ENCODE measurements around the gene ZNF438.
"Not testable (repeated sequence)": the region's sequence is repeated elsewhere in the genome, so short reads cannot be mapped to it uniquely, and the experiment has no call there.

Gene ZNF438

DNA sequence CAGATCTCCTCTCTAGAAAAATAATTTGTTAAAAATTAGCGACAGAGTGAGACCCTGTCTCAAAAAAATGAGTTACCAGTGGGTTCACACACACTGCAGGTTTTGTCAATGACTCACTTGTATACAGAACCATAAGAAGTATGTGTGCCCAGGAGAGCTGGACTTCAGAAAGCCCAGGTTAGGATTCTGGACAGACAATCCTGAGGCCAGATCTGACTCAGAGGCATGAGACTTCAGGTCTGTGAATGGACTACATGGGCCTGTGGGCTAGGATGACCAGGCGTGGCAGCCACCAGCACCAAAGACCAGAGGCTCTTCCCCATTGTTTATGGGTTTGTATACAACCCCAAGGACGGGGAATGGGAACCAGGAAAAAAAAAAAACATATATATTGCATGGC, 9.3 kb upstream of the ZNF438 start:
- ATAC-seq (no peak), DNase-seq (no peak)

- not testable (repeated sequence) for DNase-seq, ATAC-seq
Observed at GRCh38 chr10:31039006-31039405, 7.3 kb upstream of the ZNF438 start.

- DNase-seq (no peak), ATAC-seq (no peak)
Observed at GRCh38 chr10:31037749-31038148, 6.1 kb upstream of the ZNF438 start.

- DNase-seq (no peak), ATAC-seq (no peak)
Observed at GRCh38 chr10:31036209-31036608, 4.5 kb upstream of the ZNF438 start.

GRCh38 chr10:31035266-31035798, 3.7 kb upstream of the ZNF438 start:
- DNase-seq = no peak
- no peak for ATAC-seq

DNA sequence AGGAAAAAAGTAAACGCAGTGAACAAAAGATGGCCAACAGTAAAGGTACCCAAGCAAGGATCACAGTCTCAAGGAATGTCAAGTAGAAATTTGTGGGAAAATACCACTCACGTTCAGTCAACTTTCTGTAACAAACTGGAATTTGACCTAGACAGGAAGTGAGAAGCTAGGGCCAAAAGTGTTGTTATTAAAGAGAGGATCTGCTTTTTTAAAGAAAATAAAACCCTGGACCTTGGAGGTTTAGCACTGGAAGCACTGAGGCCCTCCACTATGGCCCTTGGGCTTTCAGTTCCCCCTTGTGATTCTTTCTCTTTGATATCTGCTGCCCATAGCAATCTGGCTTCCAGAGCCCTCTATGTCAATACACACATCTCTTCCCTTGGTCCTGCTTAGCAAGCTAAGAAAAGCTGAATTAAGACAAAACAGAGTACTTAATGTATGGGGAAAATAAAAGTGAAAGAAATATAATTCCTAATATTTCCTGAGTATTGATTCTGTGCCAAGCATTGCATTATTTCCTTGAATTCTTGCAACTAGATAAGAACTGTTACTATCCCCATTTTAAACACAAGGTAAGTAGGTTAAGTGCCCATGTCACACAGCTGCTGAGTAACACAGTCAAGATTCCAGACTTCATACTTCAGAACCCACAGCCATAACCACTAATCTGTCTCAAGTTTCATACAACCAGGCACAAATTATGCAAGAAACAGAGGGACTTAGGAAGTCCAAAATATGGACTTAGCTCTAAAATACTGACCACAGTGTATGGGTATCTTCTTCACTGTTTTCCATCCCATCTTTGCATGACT, 2.6 kb upstream of the ZNF438 start:
- DNase-seq (no peak), ATAC-seq (no peak)

DNA sequence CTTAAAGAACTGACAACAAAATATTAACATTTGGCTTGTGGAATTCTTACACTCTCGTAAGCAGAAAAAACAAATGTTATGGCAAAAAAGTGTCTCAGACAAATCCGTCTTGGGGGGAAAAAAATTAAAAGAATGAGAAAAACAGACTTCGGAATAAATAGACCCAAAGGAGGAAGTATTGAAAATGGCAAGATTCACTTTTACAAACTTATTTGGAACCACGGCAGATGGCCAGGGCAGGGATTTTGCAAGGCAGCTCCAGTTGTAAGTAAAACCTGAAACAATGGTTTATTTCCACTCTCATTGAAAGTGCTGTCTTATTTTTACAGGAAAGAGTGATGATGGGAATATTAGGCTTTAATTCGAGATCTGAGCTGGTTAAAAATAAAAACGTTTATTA, 1.5 kb upstream of the ZNF438 start:
- DNase-seq = no peak

GRCh38 chr10:31032258-31033132, 830 bp upstream of the ZNF438 start:
- DNase-seq (peak; percentile 96), ATAC-seq (peak; percentile 89)

More for the DNA sequence above, 1.5 kb upstream of the ZNF438 start:
- no peak for ATAC-seq

- DNase-seq (no peak), ATAC-seq (no peak)
Observed at GRCh38 chr10:31031205-31031557, 484 bp downstream of the ZNF438 start.

- DNase-seq = no peak
- ATAC-seq = no peak
Observed at GRCh38 chr10:31030800-31031199, 865 bp downstream of the ZNF438 start.

GRCh38 chr10:31030260-31030659, 1.4 kb downstream of the ZNF438 start:
- no peak for ATAC-seq
- DNase-seq = no peak

GRCh38 chr10:31028081-31028480, 3.6 kb downstream of the ZNF438 start:
- no peak for ATAC-seq
- DNase-seq = no peak

- not testable (repeated sequence) for ATAC-seq, DNase-seq
Observed at GRCh38 chr10:31026279-31026678, 5.4 kb downstream of the ZNF438 start.

DNA sequence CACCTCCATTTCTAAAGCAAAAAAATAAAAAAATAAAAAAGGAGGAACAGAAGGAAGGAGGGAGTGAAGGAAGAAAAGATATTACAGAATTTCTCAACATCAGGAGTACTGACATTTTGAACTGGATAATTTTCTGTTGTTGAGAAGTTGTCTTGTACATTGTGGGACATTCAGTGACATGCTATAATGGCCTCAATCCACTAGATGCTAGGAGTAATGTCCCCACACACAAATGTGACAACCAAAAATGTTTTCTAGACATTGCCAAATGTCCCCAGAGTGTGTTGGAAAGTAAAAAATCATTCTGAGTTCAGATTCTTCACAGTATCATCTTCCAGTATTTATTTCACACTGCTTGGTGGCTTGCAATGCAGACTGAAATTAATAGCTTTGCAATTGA, 6.5 kb downstream of the ZNF438 start:
- DNase-seq (no peak), ATAC-seq (no peak)

DNA sequence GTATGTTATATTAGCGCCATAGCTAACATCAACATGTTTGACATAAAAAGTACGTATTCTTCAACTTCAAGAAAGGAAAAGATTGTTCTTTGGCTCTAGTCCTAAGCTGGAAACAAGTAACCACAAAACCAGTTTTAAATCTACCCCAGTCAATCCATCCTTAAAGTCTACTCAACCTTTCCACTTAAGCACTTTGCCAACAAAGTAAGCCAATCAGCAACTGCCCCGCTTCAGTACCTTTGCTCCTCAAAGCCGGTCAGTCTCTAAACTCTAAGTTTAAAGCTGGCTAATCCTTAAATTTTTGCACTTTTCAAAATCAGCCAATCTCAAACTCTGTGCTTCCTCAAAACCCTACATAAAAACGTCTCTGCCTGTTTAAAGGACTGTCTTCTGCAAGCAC, 8.1 kb downstream of the ZNF438 start:
- DNase-seq = no peak
- ATAC-seq = no peak

DNA sequence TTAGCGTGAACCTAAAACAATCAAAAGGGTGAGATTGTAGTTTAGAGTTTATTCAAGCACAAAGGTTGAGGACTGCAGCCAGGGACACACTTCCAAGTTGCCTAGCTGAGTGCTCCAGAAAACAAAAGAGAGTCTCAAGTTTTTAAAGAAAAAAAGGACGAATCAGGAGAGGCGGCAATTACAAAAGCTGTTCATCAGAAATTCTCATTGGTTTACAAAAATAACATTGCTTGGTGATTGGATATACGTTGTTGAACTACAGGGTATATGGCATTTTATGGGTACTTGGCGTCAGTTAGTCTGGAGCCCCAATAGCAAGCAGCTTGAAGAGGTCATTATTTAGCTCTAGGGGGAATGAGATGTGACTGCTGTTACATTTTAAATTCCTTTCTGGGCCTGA, 11.5 kb downstream of the ZNF438 start:
- no peak for ATAC-seq
- DNase-seq = no peak

DNA sequence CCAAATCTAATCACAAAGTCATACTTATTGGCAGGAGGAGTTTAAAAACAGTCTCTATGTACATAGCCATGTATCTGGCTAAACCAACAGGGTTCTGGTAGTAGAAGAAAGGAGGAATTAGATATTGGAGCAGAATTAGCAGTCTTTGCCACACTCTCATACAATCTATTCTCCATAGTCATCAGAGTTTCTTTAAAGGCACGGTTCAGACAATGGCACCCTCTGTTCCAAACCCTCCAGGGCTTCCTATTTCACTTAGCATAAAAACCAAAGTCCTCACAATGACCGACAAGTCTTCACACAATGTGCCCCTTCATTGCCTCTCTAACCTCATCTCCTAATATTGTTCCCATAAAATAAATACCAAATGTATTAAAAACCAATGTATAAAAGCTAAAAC, 12.7 kb downstream of the ZNF438 start:
- no peak for ATAC-seq
- DNase-seq = no peak

DNA sequence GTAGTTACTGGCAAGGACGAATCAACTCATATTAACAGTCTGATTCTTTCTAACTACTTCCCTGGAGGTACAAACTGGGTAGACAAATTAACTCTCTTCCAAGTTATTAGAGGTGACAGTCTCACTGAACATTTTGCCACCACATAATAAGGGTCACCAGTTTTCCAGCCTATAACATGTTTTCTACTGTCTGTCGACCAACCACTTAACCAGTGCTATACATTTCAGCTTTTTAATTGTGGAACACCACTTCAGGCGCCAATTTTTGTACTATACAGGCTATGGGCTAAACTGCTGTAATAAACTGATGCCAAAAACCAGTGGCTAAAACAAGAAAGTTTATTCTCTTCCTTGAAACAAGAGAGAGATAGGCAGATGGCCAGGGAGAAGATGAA, 13.3 kb downstream of the ZNF438 start:
- no peak for DNase-seq
- ATAC-seq = no peak

DNA sequence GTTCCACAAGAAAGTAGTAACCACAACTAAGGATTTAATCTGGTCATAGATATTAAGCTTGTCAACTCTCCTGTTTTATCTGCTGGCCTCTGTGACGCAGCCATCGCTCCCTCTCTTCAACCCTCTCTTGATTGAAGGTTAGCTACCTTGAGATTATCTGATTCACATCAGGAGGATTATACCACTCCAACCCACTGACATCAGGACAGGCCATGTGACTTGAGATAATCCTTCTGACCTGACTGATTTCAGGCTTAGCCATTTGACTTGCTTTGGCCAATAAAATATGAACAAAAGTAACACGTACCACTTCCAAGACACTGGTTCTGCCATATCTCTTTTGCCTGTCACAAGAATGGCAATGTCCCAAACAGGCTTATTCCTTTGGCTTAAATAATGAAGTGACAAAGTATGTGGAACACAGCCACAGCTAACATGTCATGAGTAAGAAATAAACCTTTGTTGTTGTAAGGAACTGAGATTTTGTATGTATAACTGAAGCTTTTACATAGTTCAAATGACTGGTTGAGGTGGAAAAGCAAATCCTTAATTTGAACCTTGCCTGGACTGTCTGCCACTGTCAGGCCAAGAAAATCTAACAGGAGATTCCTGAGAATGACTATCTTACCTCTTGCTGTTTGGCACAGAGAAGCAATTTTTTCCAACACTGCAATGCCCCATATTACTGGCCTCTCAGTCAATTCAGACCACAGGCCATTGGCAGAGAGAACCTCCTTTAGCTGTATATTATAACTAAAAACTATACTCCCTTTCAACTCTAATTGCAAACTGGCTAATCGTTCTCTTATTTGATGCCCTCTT, 13.9 kb downstream of the ZNF438 start:
- DNase-seq = no peak
- no peak for ATAC-seq

DNA sequence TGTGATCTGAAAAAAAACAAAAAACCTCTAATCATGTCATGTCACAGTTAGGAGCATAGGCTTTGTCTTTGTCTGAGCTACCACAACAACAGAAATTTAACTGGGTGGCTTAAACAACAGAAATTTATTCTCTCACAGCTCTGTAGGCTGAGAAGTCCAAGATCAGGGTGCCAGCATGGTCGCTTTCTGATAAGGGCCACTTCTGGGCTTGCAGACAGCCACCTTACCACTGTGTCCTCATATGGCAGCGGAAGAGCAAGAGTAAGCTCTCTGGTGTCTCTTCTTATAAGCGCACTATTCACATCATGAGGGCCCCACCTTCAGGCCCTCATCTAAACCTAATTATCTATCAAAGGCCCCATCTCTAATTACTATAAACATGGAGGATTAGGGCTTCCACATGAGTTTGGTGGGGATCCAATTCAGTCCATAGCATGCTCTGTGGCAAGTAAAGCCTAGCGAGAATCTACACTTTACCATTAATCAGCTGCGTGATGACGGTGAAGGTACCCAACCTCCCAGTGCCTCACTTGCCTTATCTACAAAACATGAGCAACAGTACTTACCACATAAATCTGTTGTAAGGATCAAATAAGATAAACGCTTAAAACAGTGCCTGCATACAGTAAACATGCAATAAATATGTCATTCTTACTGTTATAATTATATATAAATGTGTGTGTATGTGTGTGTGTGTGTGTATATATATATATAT, 17.3 kb downstream of the ZNF438 start:
- no peak for ATAC-seq
- no peak for DNase-seq

GRCh38 chr10:31013331-31013730, 18.3 kb downstream of the ZNF438 start:
- ATAC-seq = no peak
- no peak for DNase-seq

- DNase-seq (no peak), ATAC-seq (no peak)
Observed at GRCh38 chr10:31011665-31012022, 20.0 kb downstream of the ZNF438 start.
